ENCODE results near the gene CD274.
"Not testable (repeated sequence)": the region's sequence is repeated elsewhere in the genome, so short reads cannot be mapped to it uniquely, and the experiment has no call there.

CD274 gene

DNA sequence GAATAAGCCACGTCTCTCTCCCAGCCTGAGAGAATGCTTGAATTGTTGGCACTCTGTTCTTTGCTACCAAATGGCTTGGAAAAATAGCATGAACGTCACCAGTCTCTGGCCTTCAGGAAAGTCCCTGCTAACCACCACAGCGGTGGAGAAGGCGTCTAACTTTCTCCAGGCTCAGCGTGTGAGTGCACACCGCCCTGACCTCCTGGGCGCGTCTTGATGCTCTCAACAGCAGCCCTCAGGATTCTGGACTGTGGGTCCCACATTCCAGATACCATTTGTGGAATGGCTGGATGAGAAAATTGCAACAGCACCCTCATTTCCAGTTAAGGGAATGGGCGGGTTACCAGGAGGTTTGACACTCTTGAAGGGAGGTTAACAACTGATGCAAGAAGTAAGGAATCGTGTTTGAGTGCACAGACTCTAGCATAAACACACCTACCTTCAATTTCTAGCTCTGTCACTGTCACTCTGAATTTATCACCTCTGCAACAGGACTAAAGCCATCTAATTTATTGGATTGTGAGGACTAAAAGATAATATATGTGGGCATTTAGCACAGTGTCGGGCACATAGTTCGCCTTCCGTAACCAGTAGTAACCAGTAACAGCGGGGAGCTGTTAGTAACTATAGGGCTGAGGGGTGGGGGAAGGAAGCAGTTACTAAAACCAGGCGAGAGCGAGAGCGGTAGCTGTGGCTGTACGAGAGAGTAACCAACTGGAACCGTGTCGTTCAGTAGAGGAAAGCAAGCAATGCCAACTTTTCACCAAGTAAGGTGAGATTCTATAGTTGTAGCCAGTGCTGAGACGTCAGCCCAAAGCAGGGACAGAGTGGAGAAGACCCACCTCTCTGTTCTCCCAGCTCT is 11.8 kb upstream of the CD274 start:
- DNase-seq (ENCODE audit: low spot score) = no peak

DNA sequence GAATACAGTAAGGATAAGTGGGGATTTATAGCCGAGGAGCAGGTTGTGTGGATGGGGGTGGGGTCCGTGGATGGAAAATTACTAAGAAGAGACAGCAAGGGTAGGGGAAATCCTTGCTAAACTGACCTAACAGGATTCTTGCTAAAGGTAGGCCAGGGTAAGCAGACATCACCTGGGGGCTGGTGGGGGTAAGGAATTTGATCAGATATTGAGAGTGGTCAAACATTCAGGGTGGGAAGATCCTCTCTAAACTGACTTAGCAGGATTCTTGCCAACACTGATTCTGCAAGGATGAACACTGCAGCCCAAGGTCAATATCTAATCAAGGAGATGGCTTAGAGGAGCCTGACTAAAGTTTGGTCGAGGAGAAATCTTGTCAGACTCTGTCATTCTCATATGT is 9.9 kb upstream of the CD274 start:
- no peak for DNase-seq (ENCODE audit: low spot score)

- no peak for DNase-seq (ENCODE audit: low spot score)
These were observed 9.3 kb upstream of the CD274 start for GRCh38 chr9:5441043-5441442.

DNA sequence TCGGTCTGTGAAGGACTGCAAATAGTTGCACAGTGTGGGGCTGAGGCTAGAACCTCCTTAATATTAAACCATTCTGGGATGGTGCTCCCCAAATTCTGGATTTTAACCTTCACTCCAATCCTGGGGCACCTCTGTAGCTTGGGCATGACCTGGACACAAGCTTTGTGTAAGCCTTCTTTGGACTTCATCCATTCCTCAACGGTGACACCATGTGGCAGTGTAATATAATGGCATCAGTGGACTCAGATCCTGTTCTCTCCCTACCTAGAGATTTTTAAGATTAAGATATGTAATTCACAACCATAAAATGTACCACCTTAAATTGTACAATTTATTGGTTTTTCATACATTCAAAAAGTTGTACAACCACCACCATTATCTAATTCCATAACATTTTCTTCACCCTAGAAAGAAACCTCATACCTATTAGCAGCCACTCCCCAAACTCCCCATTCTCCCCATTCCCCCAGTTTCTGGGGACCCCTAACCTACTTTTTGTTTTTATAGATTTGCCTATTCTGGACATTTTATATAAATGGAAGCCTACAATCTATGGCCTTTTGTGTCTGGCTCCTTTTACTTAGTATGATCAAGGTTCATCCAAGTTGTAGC is 7.8 kb upstream of the CD274 start:
- DNase-seq (ENCODE audit: low spot score) = peak; percentile 34

GRCh38 chr9:5443850-5444249 is 6.5 kb upstream of the CD274 start:
- no peak for DNase-seq (ENCODE audit: low spot score)

GRCh38 chr9:5445096-5445495 is 5.2 kb upstream of the CD274 start:
- DNase-seq (ENCODE audit: low spot score) = not testable (repeated sequence)

DNA sequence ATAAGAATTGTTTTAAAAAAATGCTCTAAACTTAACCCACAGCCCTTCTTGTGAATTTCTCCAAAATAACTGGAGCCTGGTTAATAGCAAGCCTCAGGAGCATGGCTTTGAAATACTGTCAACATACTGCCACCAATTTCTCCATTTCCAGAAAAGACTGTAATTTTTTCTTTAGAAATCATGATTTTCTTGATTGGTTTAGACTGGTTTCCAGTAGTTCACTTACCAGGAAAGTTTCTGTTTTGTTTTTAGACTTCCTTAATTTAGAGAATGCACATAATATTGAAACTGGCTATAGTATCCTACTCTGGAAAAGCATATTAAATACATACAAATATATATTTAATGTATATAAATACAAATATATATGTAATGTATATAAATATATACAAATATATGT is 4.5 kb upstream of the CD274 start:
- DNase-seq (ENCODE audit: low spot score) = no peak

DNA sequence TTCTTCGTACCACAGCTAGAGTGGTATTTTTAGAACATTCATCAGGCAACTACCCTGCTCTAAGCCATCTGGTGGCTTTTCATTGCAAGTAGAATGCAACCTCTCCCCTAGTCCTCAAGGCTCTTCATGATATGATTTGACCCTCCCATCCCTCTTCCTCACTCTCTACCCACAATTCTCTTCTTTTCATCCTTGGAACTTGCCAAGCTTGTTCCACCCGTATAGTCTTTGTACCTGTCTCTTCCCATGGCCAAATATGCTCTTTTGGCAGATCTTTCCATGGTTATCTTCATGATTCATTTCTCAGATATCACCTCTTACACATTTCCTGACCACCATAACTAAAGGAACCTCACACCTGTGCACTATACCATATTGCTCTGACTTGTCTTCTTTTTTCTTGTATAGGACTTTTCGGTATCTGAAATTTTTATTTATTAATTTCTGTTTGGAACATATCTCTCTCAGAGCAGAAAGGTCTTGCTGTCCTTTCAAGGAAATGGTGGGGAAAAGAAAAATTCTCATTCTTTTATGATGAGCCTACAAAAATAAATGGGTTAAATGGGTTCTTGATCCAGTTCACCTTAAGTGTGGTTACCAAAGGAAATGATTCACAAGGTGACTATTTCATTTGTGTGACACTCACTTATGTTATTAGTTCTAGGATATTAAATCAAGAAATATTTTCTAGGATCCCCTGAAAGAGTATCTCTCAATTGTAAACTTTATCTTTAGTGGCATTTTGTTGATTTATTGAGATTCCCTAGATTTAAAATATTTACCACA is 3.7 kb upstream of the CD274 start:
- no peak for DNase-seq (ENCODE audit: low spot score)

GRCh38 chr9:5447337-5447736 is 3.0 kb upstream of the CD274 start:
- no peak for DNase-seq (ENCODE audit: low spot score)

DNA sequence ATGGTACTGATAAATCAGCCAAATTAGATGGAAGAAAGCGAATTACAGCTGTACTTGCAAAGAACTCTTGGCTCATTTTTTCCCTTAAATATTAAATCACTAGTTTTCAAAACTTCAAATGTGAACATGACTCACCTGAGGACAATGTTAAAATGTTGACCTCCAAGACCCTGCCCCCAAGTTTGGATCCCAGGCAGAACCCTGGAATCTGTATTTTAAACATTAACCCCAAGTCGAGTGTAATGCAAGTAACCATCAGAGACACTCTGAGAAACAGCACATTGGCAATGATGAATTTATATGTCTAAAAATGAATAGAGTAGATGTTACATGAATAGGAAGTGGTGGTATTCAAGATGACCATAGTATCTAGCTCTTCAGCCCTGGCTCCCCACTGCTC is 2.3 kb upstream of the CD274 start:
- no peak for DNase-seq (ENCODE audit: low spot score)

DNA sequence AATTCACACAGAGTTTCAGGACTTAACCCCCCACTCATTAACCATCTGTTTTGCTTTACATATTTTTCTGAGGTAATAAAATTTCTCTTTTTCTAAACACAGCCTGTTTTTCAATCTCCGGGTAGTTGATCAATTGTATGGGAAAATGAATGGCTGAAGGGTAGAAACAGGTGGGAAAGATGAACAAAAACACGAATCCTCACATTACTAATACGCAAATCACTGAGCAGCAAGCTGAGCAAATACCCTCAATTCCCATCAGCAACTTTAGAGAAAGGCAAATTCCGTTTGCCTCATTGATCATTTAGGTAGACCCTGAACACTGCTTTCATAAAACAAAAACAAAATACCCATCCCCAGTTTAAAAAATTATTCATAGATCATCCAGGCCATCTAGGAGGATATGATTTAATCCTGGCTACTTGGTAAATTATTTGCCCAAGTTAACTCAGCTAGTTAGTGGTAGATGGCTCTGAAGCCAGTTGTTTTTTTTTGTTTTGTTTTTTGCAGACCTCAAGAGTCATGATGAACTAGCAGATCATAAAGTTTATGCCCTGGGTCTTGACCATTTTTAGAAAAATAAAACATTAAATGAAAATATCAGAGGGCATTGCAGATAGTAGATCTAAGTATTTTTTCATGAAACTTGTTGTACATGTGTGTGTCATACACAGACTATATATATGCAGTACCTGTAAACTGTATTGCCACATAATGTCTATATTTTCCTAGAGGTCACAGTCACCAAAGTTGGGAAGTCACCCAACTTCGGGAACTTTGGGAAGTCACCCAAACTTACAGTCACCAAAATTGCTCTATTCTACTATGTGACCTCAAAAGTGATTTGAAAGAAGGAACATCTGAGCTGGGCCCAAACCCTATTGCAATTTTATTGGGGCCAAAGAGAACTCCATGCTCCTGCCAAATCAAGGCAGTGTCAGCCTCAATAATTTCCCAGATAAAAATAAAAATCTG is 1.6 kb upstream of the CD274 start:
- DNase-seq (ENCODE audit: low spot score) = no peak

DNA sequence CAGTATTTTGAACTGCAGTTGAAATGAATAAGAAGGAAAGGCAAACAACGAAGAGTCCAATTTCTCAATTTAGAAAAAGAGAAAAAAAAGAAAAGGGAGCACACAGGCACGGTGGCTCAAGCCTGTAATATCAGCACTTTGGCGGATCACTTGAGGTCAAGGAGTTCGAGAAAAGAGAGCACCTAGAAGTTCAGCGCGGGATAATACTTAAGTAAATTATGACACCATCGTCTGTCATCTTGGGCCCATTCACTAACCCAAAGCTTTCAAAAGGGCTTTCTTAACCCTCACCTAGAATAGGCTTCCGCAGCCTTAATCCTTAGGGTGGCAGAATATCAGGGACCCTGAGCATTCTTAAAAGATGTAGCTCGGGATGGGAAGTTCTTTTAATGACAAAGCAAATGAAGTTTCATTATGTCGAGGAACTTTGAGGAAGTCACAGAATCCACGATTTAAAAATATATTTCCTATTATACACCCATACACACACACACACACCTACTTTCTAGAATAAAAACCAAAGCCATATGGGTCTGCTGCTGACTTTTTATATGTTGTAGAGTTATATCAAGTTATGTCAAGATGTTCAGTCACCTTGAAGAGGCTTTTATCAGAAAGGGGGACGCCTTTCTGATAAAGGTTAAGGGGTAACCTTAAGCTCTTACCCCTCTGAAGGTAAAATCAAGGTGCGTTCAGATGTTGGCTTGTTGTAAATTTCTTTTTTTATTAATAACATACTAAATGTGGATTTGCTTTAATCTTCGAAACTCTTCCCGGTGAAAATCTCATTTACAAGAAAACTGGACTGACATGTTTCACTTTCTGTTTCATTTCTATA is 602 bp upstream of the CD274 start:
- DNase-seq (ENCODE audit: low spot score) = no peak

DNA sequence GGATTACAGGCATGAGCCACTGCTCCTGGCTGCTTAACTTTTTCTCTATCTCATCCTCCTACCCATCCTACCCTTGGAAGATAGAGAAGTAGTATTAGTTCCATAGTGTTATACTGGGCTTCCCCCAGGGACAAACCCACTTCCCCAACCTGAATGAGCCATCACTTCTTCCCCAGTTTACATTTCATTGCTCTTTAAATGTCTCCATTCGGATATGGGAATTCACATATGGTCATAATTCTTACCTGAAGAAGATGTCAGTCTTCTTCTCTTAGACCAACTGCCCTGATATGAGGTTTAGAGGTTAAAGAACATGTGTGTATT is 1.9 kb downstream of the CD274 start:
- DNase-seq (ENCODE audit: low spot score) = no peak

DNA sequence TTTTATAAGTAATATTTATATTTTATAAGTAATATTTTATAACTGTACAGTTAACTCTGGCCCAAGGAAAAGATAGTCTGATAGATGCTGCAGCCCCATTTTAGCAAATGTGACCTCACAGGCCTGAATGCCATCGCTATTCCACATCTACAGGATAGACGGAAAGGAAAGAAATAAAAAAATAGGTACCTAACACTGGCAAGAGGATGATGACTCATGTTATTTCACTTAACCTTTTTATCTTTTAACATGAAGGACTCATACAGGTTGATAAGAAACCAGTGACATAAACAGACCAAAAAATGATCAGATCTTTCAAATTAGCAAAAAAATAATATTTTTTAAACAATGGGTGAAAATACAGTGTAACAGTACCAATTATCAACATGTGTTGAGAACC is 2.7 kb downstream of the CD274 start:
- DNase-seq (ENCODE audit: low spot score) = no peak

GRCh38 chr9:5453673-5454072 is 3.3 kb downstream of the CD274 start:
- DNase-seq (ENCODE audit: low spot score) = no peak

DNA sequence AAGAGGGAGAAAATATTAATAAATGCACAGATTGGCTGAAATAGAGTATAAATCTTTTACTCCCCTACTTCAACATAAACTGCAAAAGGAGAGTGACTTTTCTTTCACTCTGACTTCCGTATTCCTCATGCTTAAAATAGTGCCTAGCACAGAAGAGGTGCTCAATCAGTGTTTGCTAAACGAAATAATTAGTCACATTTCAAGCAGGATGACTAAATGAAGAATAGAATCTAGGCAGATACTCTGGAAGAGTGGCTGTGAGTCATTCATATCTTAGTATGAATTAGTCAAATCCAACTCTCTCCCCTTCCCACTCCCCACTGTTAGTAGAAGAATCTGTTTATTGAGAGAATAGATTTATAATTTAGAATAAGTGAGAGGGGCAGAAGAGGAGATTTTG is 4.8 kb downstream of the CD274 start:
- no peak for DNase-seq (ENCODE audit: low spot score)

DNA sequence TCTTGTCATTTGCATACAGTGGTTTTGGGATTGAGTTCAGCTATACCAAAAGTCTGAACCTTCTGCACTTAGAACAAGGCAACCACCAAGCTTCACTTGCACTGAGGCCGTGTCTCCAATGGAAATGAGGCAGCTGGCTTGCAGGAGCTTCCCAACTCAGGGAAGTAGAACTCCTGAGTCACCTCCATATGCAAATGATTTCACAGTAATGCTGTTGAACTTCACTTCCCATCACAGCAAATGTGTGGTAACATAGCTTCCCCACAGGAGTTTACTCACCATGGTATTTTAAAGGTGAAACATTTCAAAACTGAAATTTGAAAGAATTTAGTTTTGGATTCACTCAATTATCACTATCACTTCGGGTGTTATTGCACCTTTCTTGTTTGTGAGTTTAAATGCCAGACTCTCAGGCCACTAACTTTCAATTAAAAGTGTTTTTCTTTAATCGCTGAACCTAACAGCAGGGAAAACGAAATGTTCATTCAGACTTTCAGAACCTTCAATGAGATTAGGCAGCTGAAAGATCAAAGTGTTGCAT is 9.0 kb downstream of the CD274 start:
- no peak for DNase-seq (ENCODE audit: low spot score)

GRCh38 chr9:5460157-5460556 is 9.8 kb downstream of the CD274 start:
- DNase-seq (ENCODE audit: low spot score) = no peak

DNA sequence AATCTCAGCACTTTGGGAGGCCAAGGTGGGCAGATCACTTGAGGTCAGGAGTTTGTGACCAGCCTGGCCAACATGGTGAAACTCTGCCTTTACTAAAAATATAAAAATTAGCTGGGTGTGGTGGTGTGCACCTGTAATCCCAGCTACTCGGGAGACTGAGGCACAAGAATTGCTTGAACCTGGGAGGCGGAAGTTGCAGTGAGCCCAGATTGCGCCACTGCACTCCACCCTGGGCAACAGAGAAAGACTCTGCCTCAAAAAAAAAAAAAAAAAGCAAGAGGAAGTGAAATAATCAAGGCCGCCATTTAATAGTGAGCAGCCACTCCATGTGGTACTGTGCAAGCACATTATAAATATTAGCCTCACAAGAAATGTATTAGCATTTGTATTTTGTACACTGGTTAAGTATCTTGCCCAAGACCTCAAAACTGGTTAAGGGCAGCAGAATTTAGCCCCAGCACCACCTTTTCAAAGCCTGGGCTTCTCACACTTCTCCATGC is 14.5 kb downstream of the CD274 start:
- DNase-seq (ENCODE audit: low spot score) = not testable (repeated sequence)

DNA sequence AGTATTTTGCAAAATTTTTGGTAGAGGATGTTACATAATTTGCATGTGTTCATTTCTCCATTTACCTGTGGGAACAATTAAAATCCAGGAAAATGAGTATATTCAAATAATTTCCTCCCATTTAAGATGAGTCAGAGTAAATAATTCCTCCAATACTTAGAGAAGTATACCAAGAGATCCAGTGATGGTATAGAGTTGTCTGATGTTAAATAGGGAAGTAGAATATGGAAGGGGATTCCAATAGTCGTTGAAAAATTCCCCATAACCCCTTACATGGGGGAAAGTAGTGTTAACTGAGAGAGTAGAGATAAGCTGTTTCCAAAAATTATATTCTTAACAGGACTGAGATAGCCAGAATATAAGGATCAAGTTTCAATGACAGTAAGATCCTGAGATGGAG is 15.7 kb downstream of the CD274 start:
- DNase-seq (ENCODE audit: low spot score) = no peak

GRCh38 chr9:5466766-5467165 is 16.4 kb downstream of the CD274 start:
- no peak for DNase-seq (ENCODE audit: low spot score)
